LNCaP clone FGC (cell line): Measurements from ENCODE around the gene TRAF1.

Source experiments
- DNase-seq: peaks from one replicate; pipeline ENCODE4 v3.0.0-alpha.2; 2011; ENCODE audit warnings: low read depth
- H3K4me3 ChIP-seq: 2 replicates; pipeline ENCODE4 v1.5.1; 2011; ENCODE audit warnings: mild to moderate bottlenecking, low read depth, low read length, control low read depth
- TF ChIP-seq, protein P1 (sequence below): IDR thresholded peaks from 2 replicates; pipeline ENCODE4 v1.5.1; 2012; ENCODE audit warnings: mild to moderate bottlenecking; ENCODE audit not compliant: control insufficient read depth, insufficient read depth; ENCODE audit errors: extremely low read depth

TRAF1 gene

DNA sequence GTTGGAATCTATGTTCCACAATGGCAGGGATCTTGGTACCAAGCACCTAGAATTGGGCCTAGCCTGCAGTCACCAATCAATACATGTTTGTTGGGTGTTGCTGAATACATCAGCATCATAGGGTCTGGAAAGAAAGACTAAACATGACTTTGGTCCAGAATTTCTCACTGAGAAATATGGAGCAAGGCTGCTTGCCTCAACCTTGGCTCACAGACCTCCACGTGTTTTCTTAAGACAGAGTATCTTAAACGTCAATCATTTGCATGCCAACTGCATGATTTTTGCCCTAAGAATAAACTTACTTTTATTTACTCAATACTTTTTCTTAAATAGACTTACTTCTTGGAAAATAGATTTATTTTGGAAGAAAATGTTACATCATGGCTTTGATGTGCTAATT lies 22.7 kb upstream of the TRAF1 start:
- TF ChIP-seq, protein P1, sequence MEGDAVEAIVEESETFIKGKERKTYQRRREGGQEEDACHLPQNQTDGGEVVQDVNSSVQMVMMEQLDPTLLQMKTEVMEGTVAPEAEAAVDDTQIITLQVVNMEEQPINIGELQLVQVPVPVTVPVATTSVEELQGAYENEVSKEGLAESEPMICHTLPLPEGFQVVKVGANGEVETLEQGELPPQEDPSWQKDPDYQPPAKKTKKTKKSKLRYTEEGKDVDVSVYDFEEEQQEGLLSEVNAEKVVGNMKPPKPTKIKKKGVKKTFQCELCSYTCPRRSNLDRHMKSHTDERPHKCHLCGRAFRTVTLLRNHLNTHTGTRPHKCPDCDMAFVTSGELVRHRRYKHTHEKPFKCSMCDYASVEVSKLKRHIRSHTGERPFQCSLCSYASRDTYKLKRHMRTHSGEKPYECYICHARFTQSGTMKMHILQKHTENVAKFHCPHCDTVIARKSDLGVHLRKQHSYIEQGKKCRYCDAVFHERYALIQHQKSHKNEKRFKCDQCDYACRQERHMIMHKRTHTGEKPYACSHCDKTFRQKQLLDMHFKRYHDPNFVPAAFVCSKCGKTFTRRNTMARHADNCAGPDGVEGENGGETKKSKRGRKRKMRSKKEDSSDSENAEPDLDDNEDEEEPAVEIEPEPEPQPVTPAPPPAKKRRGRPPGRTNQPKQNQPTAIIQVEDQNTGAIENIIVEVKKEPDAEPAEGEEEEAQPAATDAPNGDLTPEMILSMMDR = no peak
- H3K4me3 ChIP-seq = no peak overlapping the region

DNA sequence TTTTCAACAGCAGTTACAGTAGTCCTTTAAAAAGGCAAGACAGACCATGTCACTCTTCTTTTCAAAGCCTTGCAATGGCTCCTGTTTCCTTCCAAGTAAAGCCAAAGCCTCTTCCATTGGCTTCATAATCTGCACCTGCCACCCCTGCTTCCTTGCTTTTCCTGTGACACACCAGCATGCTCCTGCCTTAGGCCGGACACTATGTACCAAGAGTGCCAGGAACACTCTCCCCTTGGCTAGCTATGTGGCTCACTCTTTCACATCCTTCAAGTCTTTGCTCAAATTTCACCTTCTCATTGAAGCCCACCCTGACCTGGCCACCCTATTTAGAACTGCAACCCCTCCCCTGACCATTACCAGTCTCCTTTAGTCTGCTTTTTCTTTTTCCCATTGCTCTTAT lies 22.2 kb upstream of the TRAF1 start:
- no peak for DNase-seq
- TF ChIP-seq, protein P1 = no peak
- no peak overlapping the region for H3K4me3 ChIP-seq

More for the DNA sequence above, 22.7 kb upstream of the TRAF1 start:
- DNase-seq = no peak

DNA sequence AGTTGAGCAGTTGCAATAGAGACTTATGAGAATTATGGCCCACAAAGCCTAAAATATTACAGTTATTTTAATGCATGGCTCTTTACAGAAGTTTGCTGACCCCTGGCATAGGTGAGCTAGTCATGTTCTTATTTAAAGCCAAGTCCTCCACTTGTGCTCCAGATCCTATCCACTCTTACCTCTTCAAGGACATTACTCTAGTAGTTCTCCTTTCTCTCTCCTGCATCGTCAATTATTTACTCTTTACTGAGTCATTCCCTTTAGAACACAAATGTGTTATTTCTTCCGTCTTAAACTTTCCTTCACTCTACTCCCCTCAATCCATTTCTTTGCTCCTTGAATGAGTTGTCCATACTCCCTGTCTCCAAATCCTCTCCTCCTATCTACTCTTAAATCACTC lies 20.6 kb upstream of the TRAF1 start:
- H3K4me3 ChIP-seq = no peak overlapping the region
- DNase-seq = no peak
- TF ChIP-seq, protein P1 = no peak

DNA sequence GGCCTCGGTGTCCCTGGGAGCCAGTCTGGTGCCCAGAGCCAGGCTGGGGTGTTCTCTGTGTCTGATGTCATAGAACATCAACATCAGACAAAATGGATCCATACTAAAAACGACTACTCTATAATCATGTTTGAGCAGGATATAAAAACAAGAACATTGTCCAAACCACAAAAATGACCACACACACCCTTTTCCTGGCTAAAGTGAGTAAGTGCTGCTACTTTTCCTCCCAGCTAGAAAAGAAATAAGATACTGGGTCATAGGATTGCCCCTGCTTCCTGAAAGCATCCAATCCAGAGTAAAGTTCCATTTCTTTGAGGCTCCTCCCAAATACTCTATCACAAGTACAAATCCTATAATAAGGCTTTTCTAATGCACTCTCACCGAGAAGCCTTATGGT lies 19.7 kb upstream of the TRAF1 start:
- no peak overlapping the region for H3K4me3 ChIP-seq
- TF ChIP-seq, protein P1 = no peak
- no peak for DNase-seq

DNA sequence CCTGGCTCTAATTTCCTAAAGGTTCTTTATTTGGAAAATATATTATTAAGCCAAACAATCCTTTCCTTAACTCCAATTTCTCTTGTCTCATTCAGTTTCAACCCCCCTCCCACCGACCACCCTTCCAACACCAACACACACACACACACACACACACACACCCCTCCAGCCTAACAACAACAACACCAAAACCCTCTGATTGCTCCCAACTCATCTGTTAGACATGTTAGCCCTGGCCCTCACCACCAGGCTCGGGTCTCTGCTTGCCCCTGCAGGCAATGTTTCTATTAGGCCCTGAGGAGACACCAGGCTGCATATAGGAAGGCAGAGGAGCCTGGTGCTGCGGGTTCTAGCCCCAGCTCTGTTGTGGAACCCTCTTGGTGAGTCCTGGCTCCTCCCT lies 18.4 kb upstream of the TRAF1 start:
- H3K4me3 ChIP-seq = no peak overlapping the region
- TF ChIP-seq, protein P1 = no peak
- DNase-seq = no peak

DNA sequence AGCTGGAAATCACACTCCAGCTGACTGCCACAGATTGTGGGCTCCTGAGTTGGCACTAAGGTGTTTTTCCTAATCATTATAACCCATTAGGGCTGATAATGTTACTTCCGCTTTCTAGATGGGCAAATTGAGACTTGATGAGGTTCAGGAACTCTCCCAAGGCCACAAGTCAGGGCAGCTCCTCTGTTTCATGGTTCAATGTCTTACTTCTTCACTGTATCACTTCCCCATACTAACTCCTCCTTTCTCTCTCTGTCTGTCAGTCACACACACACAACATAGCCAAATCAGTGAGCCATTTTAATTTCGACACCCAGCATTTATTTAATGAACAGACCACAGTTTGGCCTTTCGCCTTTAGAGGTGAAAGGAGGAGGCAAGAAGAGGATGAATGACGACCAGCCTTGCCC lies 17.8 kb upstream of the TRAF1 start:
- TF ChIP-seq, protein P1 = no peak
- DNase-seq = no peak
- H3K4me3 ChIP-seq = no peak overlapping the region

DNA sequence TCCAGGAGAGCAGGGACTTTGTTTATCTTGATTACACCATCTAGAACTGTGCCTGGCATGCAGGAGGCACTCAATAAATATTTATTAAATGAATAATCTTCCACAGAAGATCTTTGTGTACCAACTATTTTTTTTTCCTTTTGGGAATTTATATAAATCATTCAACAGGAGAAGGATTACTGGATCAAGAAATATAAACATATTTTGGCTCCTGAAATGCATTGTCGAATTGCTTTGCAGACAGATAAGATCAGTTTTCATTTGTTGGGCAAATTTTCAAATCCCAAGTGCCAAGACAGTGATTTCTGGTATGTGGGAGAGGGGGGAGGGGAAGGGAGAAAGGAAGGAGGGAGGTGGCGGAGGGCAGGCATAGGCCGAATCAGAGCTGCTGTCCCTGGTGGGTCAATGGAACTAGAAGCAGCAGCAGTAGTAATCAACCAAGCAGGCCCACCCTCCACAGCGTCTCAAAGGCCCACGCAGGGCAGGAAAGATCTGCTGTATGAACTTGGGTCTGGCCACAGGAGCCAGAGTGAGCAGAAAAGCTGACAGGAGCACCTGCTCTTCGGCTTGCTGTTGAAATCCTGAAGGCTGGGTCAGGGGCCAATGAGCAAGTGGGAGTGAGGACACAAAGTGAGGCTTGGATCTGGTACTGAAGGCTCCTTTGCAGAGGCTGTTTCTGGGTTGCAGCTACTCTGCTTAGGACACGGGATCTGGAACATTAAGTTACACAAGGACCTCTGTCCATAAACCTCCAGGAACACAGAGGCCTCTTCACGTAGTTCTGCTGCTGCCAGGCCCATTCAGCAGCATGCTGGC lies 15.8 kb upstream of the TRAF1 start:
- no peak overlapping the region for H3K4me3 ChIP-seq
- TF ChIP-seq, protein P1 = no peak
- peak; percentile 91 for DNase-seq
